ENCODE results near the gene VILL. TPM values are rescaled to one million over a fixed set of nuclear protein-coding genes. Genes with fewer than 3 reads are reported as not detected.

VILL gene
- total RNA-seq, 1 experiment from 2014 or later = 52.6 TPM

DNA sequence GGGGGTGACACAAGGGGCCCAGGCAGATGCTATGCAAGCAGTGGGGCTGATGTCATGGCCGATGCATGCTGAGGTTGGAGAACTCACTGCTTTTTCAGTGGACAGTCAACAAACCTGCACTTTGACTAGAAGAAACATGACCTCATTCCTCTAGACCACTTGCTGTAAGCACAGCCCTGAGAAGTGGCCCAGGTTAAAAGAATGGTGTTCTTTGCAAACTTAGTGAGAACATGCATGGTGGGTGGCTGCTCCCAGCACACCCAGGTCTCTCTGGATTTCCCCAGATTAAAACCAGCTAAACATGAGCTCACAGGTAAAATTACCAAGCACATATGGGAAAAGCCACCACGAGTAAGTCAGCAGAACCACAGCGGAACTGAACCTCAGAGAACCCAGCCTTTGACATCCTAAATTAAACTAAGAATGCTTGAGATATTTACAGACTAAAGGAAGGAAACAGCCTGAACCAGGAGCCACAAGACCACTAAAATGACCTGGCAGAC lies 64.0 kb downstream of the VILL start:
- intact Hi-C loops (cut with micrococcal nuclease; ENCODE audit: unreplicated experiment) = no loop called here
- Mint-ChIP-seq H3K27me3 (ENCODE audit: unreplicated experiment) (peaks cover 29% of the 10 kb centered on the region), H3K36me3 (ENCODE audit: insufficient read depth, unreplicated experiment) (no peaks in the 10 kb centered on the region), H3K27ac (ENCODE audit: unreplicated experiment) (no peak overlapping the region), H3K9me3 (ENCODE audit: low read depth, unreplicated experiment) (no peaks in the 10 kb centered on the region), H3K4me1 (ENCODE audit: low read depth, unreplicated experiment) (no peaks in the 10 kb centered on the region), H3K4me3 (ENCODE audit: low read depth, unreplicated experiment) (no peak overlapping the region)
- DNase-seq = no peak
- TF ChIP-seq, protein P1, sequence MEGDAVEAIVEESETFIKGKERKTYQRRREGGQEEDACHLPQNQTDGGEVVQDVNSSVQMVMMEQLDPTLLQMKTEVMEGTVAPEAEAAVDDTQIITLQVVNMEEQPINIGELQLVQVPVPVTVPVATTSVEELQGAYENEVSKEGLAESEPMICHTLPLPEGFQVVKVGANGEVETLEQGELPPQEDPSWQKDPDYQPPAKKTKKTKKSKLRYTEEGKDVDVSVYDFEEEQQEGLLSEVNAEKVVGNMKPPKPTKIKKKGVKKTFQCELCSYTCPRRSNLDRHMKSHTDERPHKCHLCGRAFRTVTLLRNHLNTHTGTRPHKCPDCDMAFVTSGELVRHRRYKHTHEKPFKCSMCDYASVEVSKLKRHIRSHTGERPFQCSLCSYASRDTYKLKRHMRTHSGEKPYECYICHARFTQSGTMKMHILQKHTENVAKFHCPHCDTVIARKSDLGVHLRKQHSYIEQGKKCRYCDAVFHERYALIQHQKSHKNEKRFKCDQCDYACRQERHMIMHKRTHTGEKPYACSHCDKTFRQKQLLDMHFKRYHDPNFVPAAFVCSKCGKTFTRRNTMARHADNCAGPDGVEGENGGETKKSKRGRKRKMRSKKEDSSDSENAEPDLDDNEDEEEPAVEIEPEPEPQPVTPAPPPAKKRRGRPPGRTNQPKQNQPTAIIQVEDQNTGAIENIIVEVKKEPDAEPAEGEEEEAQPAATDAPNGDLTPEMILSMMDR (IDR thresholded peaks at IDR 0.05; ENCODE audit: unreplicated experiment) = no peak
- CTCF ChIA-PET = no interaction called here
- no TSS peak for BruUV-seq (replicated peaks)

Small RNA genes lying within 50 kb of the gene (microRNA-seq; reads per million reads assigned to microRNA genes)
- gene MIR26A1 = 20.7 reads per million, percentile 45 among the genes with 10 or more reads in this experiment

Other genes starting within 250 kb of the VILL start
- 55.2 and 81.9 TPM in 2 replicates for gene CTDSPL, start 128.9 kb upstream of the VILL start, total RNA-seq (2022)
- gene PLCD1, start 38.9 kb downstream of the VILL start, total RNA-seq (2022) = 7.8 and 9.8 TPM in 2 replicates
- gene DLEC1, start 48.4 kb downstream of the VILL start, total RNA-seq (2022) = 0.28 and 0.78 TPM in 2 replicates
- 64.5 and 71.1 TPM in 2 replicates for gene ACAA1, start 146.3 kb downstream of the VILL start, total RNA-seq (2022)
- gene MYD88, start 147.9 kb downstream of the VILL start, total RNA-seq (2022) = 35.2 and 44.2 TPM in 2 replicates
- 49.5 and 50.4 TPM in 2 replicates for gene OXSR1, start 174.8 kb downstream of the VILL start, total RNA-seq (2022)